Astrocyte (in vitro differentiated cells and primary cell): ENCODE measurements around the gene KRT31. TPM values are rescaled to one million over a fixed set of nuclear protein-coding genes. Genes with fewer than 3 reads are reported as not detected.

ENCODE experiments used
- DNase-seq: peaks from one replicate; pipeline ENCODE4 v3.0.0-alpha.2; 2010; ENCODE audit warnings: low read depth
- FAIRE-seq: peaks from 2 replicates; lab custom pipeline; 2011; peaks lifted over from hg19 to GRCh38; lab: Jason Lieb, UNC
- H2AFZ ChIP-seq: 2 replicates; pipeline ENCODE4 v1.6.0; 2012; ENCODE audit warnings: low read depth, low read length, inconsistent platforms
- H3K27ac ChIP-seq: 2 replicates; pipeline ENCODE4 v1.5.1; 2011; ENCODE audit warnings: low read depth, low read length, inconsistent platforms
- H3K27me3 ChIP-seq: 2 replicates; pipeline ENCODE4 v1.6.0; 2011; ENCODE audit warnings: low read length, inconsistent platforms; ENCODE audit not compliant: insufficient read depth
- H3K36me3 ChIP-seq: 2 replicates; pipeline ENCODE4 v1.5.1; 2011; ENCODE audit warnings: low read length, inconsistent platforms; ENCODE audit not compliant: insufficient read depth
- H3K4me1 ChIP-seq: 2 replicates; pipeline ENCODE4 v1.5.1; 2011; ENCODE audit warnings: low read length, inconsistent platforms; ENCODE audit not compliant: insufficient read depth
- H3K4me2 ChIP-seq: 2 replicates; pipeline ENCODE4 v1.6.0; 2012; ENCODE audit warnings: low read length, inconsistent platforms
- H3K4me3 ChIP-seq: 2 replicates; pipeline ENCODE4 v1.5.1; 2011; ENCODE audit warnings: low read depth, mild to moderate bottlenecking, low read length, inconsistent platforms; ENCODE audit not compliant: insufficient read depth
- H3K79me2 ChIP-seq: 2 replicates; pipeline ENCODE4 v1.6.0; 2012; ENCODE audit warnings: mild to moderate bottlenecking, low read length, inconsistent platforms; ENCODE audit not compliant: insufficient read depth
- H3K9ac ChIP-seq: 2 replicates; pipeline ENCODE4 v1.6.0; 2012; ENCODE audit warnings: mild to moderate bottlenecking, low read length, inconsistent platforms
- H3K9me3 ChIP-seq: 2 replicates; pipeline ENCODE4 v1.5.1; 2012; ENCODE audit warnings: low read depth, mild to moderate bottlenecking, low read length, inconsistent platforms; ENCODE audit not compliant: insufficient read depth
- H4K20me1 ChIP-seq: 2 replicates; pipeline ENCODE4 v1.6.0; 2012; ENCODE audit warnings: low read length, inconsistent platforms; ENCODE audit not compliant: insufficient read depth
- H3K27ac Mint-ChIP-seq: one replicate; pipeline ENCODE4 v1.8.0; 2021; ENCODE audit warnings: mild to moderate bottlenecking, mixed read lengths; ENCODE audit not compliant: unreplicated experiment
- H3K27me3 Mint-ChIP-seq: one replicate; pipeline ENCODE4 v1.8.0; 2021; ENCODE audit warnings: low read depth, mixed read lengths; ENCODE audit not compliant: unreplicated experiment
- H3K36me3 Mint-ChIP-seq: one replicate; pipeline ENCODE4 v1.8.0; 2021; ENCODE audit warnings: low read depth, mixed read lengths; ENCODE audit not compliant: unreplicated experiment
- H3K4me1 Mint-ChIP-seq: one replicate; pipeline ENCODE4 v1.8.0; 2021; ENCODE audit warnings: low read depth, mixed read lengths; ENCODE audit not compliant: unreplicated experiment
- H3K4me3 Mint-ChIP-seq: one replicate; pipeline ENCODE4 v1.8.0; 2021; ENCODE audit warnings: mild to moderate bottlenecking, moderate library complexity, mixed read lengths; ENCODE audit not compliant: unreplicated experiment
- H3K9me3 Mint-ChIP-seq: one replicate; pipeline ENCODE4 v1.8.0; 2021; ENCODE audit warnings: mild to moderate bottlenecking, mixed read lengths; ENCODE audit not compliant: unreplicated experiment
- EZH2 ChIP-seq: IDR thresholded peaks from 2 replicates; pipeline ENCODE4 v1.6.1; 2012; ENCODE audit warnings: mild to moderate bottlenecking, low read length, inconsistent platforms; ENCODE audit not compliant: insufficient read depth
- total RNA-seq: library from RNA; stranded (reverse); gene quantifications from 2 replicates; pipeline ENCODE4 v1.2.1, GENCODE V29; 2021
- TF ChIP-seq, protein P1 (sequence below): IDR thresholded peaks from 2 replicates; pipeline ENCODE4 v1.5.1; 2011; ENCODE audit warnings: low read depth, mild to moderate bottlenecking, inconsistent platforms, low read length, moderate library complexity; ENCODE audit not compliant: insufficient read depth

KRT31 gene
- total RNA-seq, 1 donor from 2014 or later, result not detected

DNA sequence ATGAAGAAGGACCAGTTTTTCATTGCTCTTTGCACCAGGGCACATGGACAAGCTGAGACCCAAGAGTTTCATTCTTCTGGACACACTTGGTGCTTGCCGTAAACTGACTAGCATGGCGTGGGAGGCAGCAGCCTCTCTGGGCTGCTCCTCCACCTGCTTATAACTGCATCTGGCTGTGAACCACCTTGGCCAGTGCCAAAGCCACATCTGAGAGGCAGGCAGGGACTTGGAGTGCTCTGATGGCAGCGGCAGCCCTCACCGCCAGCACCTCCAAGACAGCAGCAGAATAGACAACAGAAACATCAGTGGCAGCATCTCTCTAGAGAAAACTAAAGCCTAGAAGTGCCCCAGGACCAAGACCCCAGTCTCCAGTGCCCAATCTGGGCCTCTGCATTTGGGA is 22.3 kb upstream of the KRT31 start:
- H3K27ac Mint-ChIP-seq, result no peak overlapping the region
- H3K9ac ChIP-seq, result no peak overlapping the region
- FAIRE-seq, result no peak
- H3K4me1 Mint-ChIP-seq, result peaks cover 34% of the 10 kb centered on the region
- H3K27me3 ChIP-seq, result no peaks in the 10 kb centered on the region
- no peaks in the 10 kb centered on the region for H3K9me3 ChIP-seq
- peaks cover 2% of the 10 kb centered on the region for H3K36me3 Mint-ChIP-seq
- peaks cover 7% of the 10 kb centered on the region for H3K27me3 Mint-ChIP-seq
- H3K27ac ChIP-seq, result no peak overlapping the region
- H3K9me3 Mint-ChIP-seq, result no peaks in the 10 kb centered on the region
- no peaks in the 10 kb centered on the region for H3K36me3 ChIP-seq
- H3K79me2 ChIP-seq, result no peaks in the 10 kb centered on the region
- H3K4me1 ChIP-seq, result peaks cover 31% of the 10 kb centered on the region
- H3K4me2 ChIP-seq, result no peak overlapping the region
- no peak overlapping the region for H3K4me3 Mint-ChIP-seq
- H3K4me3 ChIP-seq, result no peak overlapping the region
- DNase-seq, result no peak
- no peaks in the 10 kb centered on the region for H4K20me1 ChIP-seq
- TF ChIP-seq EZH2, result no peak
- no peak overlapping the region for H2AFZ ChIP-seq

DNA sequence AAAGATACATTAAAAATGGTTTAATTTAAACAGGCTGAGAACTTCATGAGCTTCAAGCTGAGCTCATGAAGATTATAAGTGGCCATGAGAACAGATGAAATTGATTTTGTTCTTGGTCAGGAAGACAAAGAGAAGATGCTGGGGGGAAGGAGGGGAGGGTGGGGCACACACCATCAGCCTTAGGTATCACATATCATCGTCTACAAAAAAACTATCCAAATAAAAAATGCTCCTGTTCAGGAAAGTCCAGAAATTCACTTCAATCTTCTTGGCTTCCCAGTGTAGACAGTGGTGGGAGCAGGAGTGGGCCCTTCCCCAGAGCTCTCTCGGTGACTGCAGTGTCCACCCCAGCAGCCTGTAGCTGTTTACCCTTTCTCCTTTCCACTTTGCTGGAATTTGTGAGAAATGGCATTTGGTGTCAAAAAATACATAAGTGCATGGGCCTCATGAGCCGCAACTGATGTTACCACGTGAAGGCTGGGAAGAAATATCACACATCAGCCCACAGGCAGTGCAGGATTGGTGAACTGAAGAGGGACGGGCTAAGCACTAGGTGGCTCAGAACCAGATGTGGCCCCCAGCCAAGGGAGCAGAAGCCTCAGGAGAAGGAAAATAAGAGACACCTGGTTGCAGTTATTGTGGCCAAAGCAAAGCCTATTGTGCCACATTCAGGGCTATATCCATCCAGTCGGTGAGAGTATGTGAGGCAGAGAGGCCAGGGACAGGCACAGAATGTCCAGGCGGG is 20.9 kb upstream of the KRT31 start:
- no peak overlapping the region for H3K4me3 Mint-ChIP-seq

DNA sequence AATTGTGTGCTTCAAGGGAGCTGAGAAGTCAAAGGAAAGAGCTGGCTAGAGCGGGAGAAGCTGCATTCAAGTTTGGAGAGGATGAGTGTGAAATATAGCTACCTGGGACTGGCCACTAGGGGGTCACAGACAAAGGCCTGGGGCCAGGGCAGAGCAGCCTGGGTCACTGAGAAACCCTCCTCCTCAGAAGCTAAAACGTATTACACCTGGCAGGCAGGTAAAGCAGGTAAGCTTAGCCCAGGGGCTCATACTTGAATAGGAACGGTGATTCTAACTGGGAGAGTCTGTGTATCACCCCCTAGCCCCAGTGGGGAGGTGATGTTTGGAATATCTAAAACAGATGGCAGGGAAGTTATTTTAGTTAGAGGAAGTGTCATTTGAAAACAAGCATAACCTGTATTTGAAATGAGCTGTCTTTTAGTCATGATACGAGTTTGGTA is 20.2 kb upstream of the KRT31 start:
- Histone ChIP-seq H3K9ac (no peak overlapping the region), H3K4me3 (no peak overlapping the region), H3K4me2 (peak overlapping the region; percentile 33), H3K36me3 (no peaks in the 10 kb centered on the region), H3K9me3 (no peaks in the 10 kb centered on the region), H3K27ac (no peak overlapping the region), H3K27me3 (no peaks in the 10 kb centered on the region), H3K79me2 (no peaks in the 10 kb centered on the region), H2AFZ (no peak overlapping the region), H3K4me1 (peaks cover 36% of the 10 kb centered on the region), H4K20me1 (no peaks in the 10 kb centered on the region)
- DNase-seq (no peak), FAIRE-seq (no peak)
- Mint-ChIP-seq H3K9me3 (no peaks in the 10 kb centered on the region), H3K27me3 (peaks cover 4% of the 10 kb centered on the region), H3K4me1 (peaks cover 42% of the 10 kb centered on the region), H3K27ac (peak overlapping the region; percentile 42), H3K36me3 (no peaks in the 10 kb centered on the region), H3K4me3 (no peak overlapping the region)
- TF ChIP-seq, protein P1, sequence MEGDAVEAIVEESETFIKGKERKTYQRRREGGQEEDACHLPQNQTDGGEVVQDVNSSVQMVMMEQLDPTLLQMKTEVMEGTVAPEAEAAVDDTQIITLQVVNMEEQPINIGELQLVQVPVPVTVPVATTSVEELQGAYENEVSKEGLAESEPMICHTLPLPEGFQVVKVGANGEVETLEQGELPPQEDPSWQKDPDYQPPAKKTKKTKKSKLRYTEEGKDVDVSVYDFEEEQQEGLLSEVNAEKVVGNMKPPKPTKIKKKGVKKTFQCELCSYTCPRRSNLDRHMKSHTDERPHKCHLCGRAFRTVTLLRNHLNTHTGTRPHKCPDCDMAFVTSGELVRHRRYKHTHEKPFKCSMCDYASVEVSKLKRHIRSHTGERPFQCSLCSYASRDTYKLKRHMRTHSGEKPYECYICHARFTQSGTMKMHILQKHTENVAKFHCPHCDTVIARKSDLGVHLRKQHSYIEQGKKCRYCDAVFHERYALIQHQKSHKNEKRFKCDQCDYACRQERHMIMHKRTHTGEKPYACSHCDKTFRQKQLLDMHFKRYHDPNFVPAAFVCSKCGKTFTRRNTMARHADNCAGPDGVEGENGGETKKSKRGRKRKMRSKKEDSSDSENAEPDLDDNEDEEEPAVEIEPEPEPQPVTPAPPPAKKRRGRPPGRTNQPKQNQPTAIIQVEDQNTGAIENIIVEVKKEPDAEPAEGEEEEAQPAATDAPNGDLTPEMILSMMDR, result peak; percentile 17
- no peak for TF ChIP-seq EZH2

More for the DNA sequence above, 20.9 kb upstream of the KRT31 start:
- no peak for DNase-seq
- Histone ChIP-seq H3K4me1 (peaks cover 33% of the 10 kb centered on the region), H3K27me3 (no peaks in the 10 kb centered on the region), H3K4me2 (no peak overlapping the region), H3K27ac (no peak overlapping the region), H2AFZ (no peak overlapping the region), H3K4me3 (no peak overlapping the region), H3K79me2 (no peaks in the 10 kb centered on the region), H3K36me3 (no peaks in the 10 kb centered on the region), H4K20me1 (no peaks in the 10 kb centered on the region), H3K9ac (no peak overlapping the region), H3K9me3 (no peaks in the 10 kb centered on the region)
- H3K36me3 Mint-ChIP-seq, result no peaks in the 10 kb centered on the region
- H3K27ac Mint-ChIP-seq, result no peak overlapping the region
- peaks cover 39% of the 10 kb centered on the region for H3K4me1 Mint-ChIP-seq
- peaks cover 7% of the 10 kb centered on the region for H3K27me3 Mint-ChIP-seq
- TF ChIP-seq, protein P1, result no peak
- no peak for TF ChIP-seq EZH2
- no peak for FAIRE-seq
- H3K9me3 Mint-ChIP-seq, result no peaks in the 10 kb centered on the region
